Liver (tissue), 3 donors: ENCODE results near the gene SLC38A6.

Source experiments
- CTCF ChIP-seq: fragments of 150-350 bp; IDR thresholded peaks from 2 replicates; pipeline ENCODE4 v1.5.1; 2017; ENCODE audit warnings: improper control_type of control experiment, low read depth, low read length; ENCODE audit not compliant: missing input control
- HNF4A ChIP-seq, 2 donors: conservative IDR thresholded peaks; 2 replicates each; pipeline ENCODE4 v1.6.1; 2016; ENCODE audit warnings: antibody characterized with exemption in 2 of 2, mild to moderate bottlenecking in 2 of 2
- JUND ChIP-seq, 2 donors: IDR thresholded peaks; 2 replicates each; pipeline ENCODE4 v1.6.1; 2016; ENCODE audit warnings: antibody characterized with exemption in 2 of 2
- NR2F2 ChIP-seq: IDR thresholded peaks from 2 replicates; pipeline ENCODE4 v1.6.1; 2016; ENCODE audit warnings: antibody characterized with exemption
- RAD21 ChIP-seq, 2 donors: IDR thresholded peaks; 2 replicates each; pipeline ENCODE4 v1.6.1; 2016; ENCODE audit warnings: antibody characterized with exemption in 2 of 2, mild to moderate bottlenecking in 2 of 2
- REST ChIP-seq: IDR thresholded peaks from 2 replicates; pipeline ENCODE4 v1.6.1; 2016; ENCODE audit warnings: antibody characterized with exemption, mild to moderate bottlenecking
- RXRA ChIP-seq, 2 donors: IDR thresholded peaks; 2 replicates each; pipeline ENCODE4 v1.6.1; 2017 to 2018; ENCODE audit warnings: antibody characterized with exemption in 2 of 2, mild to moderate bottlenecking in 1 of 2
- SP1 ChIP-seq: IDR thresholded peaks from 2 replicates; pipeline ENCODE4 v1.6.1; 2018; ENCODE audit warnings: antibody characterized with exemption, mild to moderate bottlenecking
- TAF1 ChIP-seq: conservative IDR thresholded peaks from 2 replicates; pipeline ENCODE4 v1.6.1; 2016; ENCODE audit warnings: antibody characterized with exemption, mild to moderate bottlenecking
- YY1 ChIP-seq: IDR thresholded peaks from 2 replicates; pipeline ENCODE4 v1.6.1; 2016; ENCODE audit warnings: antibody characterized with exemption, mild to moderate bottlenecking
- TF ChIP-seq, protein P1 (sequence below): IDR thresholded peaks from 2 replicates; pipeline ENCODE4 v1.6.1; 2016; ENCODE audit warnings: antibody characterized with exemption
- donor health status: healthy.
- donor health status: healthy.

DNA sequence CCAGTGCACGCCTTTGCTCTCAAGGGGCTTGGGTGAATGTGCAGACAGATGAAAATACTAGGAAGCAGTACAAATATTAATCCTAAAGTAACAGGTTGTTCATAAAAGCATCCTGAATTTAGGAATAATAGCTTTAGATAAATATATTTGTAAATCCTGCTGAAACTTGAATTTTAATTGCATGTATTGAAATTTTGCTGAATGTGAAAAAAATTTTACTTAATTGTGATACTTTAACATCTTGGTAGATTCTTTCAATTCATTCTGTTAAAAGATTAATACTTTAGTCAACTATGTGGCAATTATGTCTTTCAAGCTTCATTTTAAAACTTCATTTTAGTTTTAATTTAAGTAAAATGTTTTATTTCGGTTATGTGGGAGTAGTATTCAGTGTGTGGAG, 5.5 kb downstream of the SLC38A6 start:
- TF ChIP-seq CTCF (no peak), HNF4A (conservative IDR thresholded peaks at IDR 0.05) (no peak), JUND (IDR thresholded peaks at IDR 0.05) (no peak), RAD21 (IDR thresholded peaks at IDR 0.05) (no peak), TAF1 (no peak), SP1 (no peak), YY1 (no peak), REST (no peak), NR2F2 (no peak), RXRA (IDR thresholded peaks at IDR 0.05) (no peak)
- TF ChIP-seq, protein P1, sequence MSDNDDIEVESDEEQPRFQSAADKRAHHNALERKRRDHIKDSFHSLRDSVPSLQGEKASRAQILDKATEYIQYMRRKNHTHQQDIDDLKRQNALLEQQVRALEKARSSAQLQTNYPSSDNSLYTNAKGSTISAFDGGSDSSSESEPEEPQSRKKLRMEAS, result no peak
